H1 (cell line): Measurements from ENCODE around the gene SEMA3C. TPM values are rescaled to one million over a fixed set of nuclear protein-coding genes. Genes with fewer than 3 reads are reported as not detected.

Experiments
- BRCA1 ChIP-seq: IDR thresholded peaks from 2 replicates; pipeline ENCODE4 v1.6.1; 2012; ENCODE audit warnings: low read depth, low read length, improper control_type of control experiment
- CTBP2 ChIP-seq: IDR thresholded peaks from 2 replicates; pipeline ENCODE4 v1.7.0; 2011; ENCODE audit warnings: borderline replicate concordance, mild to moderate bottlenecking, moderate library complexity, mixed read lengths, low read length; ENCODE audit not compliant: insufficient read depth, insufficient read length
- KDM5A ChIP-seq: fragments of 200-600 bp; IDR thresholded peaks from 2 replicates; pipeline ENCODE4 v1.7.1; 2012; ENCODE audit warnings: mild to moderate bottlenecking, low read length, inconsistent platforms, mixed read lengths
- MAX ChIP-seq: IDR thresholded peaks from 2 replicates; pipeline ENCODE4 v1.6.1; 2012; ENCODE audit warnings: inconsistent platforms
- SIX5 ChIP-seq: IDR thresholded peaks from 2 replicates; pipeline ENCODE4 v1.6.1; 2011; ENCODE audit warnings: mild to moderate bottlenecking, low read depth, low read length
- SP4 ChIP-seq: IDR thresholded peaks from 2 replicates; pipeline ENCODE4 v1.6.1; 2012; ENCODE audit warnings: low read length, inconsistent platforms
- polyA plus RNA-seq, 7 experiments: library from polyadenylated mRNA; depleted of rRNA in 3 of 7; stranded (reverse) in 5 of 7; unstranded in 2 of 7; fragments of >200 nt in 5 of 7; fragments of 200-250 nt in 2 of 7; gene quantifications; 1 replicate in 5 of 7; 2 replicates in 1 of 7; 4 replicates in 1 of 7; pipeline versions ENCODE4 v1.2.1 to v1.2.3, GENCODE V29; 2011 to 2013; ENCODE audit warnings: missing spikeins in 2 of 7, mixed read lengths in 2 of 7
- total RNA-seq: library from RNA; stranded (reverse); fragmentation: NEBNext Ultra II Directional; extraction: Animal tissue kit (Norgen Biotek cat#: 25700); gene quantifications from 2 replicates; pipeline ENCODE4 v1.2.1, GENCODE V29; 2021
- TF ChIP-seq, protein P1 (sequence below): fragments of 300-600 bp; sonication (generic); IDR thresholded peaks from 2 replicates; pipeline ENCODE4 v1.7.1; 2012; ENCODE audit warnings: low read length, moderate library complexity, mild to moderate bottlenecking, inconsistent platforms; ENCODE audit not compliant: insufficient replicate concordance
- TF ChIP-seq, protein P2 (sequence below), 3 experiments: IDR thresholded peaks; 1 replicate in 2 of 3; 2 replicates in 1 of 3; pipeline versions ENCODE4 v1.5.1 to v1.6.1; 2011; ENCODE audit warnings: low read length in 3 of 3, mild to moderate bottlenecking in 3 of 3, inconsistent platforms in 2 of 3, low read depth in 1 of 3, moderate library complexity in 1 of 3; ENCODE audit not compliant: insufficient read depth in 1 of 3; ENCODE audit errors: control extremely low read depth in 1 of 3

SEMA3C gene
- total and polyA plus RNA-seq, 2 of the 8 experiments (the other 6 are each of a cell fraction or from before 2014, with no cell fraction given), result 0.15 to 1.4 TPM

DNA sequence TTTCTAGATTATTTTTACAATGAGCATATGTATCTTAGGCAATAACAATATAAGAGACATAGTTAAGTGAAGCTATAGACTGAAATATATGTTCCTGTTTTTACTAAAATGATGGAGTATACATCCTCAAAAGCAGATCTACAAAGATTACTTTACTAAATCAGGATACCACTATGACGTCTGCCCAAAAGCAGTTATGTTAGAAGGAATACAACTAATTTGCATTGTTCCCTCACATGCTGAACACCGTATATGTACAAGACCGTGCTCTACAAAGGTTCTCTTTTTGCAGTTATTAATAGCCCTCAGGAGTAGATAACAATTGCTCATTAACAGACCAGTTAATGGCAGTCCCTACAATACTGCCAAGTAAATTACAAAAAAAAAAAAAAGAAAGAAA lies 143.0 kb downstream of the SEMA3C start (continued):
- TF ChIP-seq, protein P1, sequence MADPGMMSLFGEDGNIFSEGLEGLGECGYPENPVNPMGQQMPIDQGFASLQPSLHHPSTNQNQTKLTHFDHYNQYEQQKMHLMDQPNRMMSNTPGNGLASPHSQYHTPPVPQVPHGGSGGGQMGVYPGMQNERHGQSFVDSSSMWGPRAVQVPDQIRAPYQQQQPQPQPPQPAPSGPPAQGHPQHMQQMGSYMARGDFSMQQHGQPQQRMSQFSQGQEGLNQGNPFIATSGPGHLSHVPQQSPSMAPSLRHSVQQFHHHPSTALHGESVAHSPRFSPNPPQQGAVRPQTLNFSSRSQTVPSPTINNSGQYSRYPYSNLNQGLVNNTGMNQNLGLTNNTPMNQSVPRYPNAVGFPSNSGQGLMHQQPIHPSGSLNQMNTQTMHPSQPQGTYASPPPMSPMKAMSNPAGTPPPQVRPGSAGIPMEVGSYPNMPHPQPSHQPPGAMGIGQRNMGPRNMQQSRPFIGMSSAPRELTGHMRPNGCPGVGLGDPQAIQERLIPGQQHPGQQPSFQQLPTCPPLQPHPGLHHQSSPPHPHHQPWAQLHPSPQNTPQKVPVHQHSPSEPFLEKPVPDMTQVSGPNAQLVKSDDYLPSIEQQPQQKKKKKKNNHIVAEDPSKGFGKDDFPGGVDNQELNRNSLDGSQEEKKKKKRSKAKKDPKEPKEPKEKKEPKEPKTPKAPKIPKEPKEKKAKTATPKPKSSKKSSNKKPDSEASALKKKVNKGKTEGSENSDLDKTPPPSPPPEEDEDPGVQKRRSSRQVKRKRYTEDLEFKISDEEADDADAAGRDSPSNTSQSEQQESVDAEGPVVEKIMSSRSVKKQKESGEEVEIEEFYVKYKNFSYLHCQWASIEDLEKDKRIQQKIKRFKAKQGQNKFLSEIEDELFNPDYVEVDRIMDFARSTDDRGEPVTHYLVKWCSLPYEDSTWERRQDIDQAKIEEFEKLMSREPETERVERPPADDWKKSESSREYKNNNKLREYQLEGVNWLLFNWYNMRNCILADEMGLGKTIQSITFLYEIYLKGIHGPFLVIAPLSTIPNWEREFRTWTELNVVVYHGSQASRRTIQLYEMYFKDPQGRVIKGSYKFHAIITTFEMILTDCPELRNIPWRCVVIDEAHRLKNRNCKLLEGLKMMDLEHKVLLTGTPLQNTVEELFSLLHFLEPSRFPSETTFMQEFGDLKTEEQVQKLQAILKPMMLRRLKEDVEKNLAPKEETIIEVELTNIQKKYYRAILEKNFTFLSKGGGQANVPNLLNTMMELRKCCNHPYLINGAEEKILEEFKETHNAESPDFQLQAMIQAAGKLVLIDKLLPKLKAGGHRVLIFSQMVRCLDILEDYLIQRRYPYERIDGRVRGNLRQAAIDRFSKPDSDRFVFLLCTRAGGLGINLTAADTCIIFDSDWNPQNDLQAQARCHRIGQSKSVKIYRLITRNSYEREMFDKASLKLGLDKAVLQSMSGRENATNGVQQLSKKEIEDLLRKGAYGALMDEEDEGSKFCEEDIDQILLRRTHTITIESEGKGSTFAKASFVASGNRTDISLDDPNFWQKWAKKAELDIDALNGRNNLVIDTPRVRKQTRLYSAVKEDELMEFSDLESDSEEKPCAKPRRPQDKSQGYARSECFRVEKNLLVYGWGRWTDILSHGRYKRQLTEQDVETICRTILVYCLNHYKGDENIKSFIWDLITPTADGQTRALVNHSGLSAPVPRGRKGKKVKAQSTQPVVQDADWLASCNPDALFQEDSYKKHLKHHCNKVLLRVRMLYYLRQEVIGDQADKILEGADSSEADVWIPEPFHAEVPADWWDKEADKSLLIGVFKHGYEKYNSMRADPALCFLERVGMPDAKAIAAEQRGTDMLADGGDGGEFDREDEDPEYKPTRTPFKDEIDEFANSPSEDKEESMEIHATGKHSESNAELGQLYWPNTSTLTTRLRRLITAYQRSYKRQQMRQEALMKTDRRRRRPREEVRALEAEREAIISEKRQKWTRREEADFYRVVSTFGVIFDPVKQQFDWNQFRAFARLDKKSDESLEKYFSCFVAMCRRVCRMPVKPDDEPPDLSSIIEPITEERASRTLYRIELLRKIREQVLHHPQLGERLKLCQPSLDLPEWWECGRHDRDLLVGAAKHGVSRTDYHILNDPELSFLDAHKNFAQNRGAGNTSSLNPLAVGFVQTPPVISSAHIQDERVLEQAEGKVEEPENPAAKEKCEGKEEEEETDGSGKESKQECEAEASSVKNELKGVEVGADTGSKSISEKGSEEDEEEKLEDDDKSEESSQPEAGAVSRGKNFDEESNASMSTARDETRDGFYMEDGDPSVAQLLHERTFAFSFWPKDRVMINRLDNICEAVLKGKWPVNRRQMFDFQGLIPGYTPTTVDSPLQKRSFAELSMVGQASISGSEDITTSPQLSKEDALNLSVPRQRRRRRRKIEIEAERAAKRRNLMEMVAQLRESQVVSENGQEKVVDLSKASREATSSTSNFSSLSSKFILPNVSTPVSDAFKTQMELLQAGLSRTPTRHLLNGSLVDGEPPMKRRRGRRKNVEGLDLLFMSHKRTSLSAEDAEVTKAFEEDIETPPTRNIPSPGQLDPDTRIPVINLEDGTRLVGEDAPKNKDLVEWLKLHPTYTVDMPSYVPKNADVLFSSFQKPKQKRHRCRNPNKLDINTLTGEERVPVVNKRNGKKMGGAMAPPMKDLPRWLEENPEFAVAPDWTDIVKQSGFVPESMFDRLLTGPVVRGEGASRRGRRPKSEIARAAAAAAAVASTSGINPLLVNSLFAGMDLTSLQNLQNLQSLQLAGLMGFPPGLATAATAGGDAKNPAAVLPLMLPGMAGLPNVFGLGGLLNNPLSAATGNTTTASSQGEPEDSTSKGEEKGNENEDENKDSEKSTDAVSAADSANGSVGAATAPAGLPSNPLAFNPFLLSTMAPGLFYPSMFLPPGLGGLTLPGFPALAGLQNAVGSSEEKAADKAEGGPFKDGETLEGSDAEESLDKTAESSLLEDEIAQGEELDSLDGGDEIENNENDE, result no peak
- TF ChIP-seq, protein P2, sequence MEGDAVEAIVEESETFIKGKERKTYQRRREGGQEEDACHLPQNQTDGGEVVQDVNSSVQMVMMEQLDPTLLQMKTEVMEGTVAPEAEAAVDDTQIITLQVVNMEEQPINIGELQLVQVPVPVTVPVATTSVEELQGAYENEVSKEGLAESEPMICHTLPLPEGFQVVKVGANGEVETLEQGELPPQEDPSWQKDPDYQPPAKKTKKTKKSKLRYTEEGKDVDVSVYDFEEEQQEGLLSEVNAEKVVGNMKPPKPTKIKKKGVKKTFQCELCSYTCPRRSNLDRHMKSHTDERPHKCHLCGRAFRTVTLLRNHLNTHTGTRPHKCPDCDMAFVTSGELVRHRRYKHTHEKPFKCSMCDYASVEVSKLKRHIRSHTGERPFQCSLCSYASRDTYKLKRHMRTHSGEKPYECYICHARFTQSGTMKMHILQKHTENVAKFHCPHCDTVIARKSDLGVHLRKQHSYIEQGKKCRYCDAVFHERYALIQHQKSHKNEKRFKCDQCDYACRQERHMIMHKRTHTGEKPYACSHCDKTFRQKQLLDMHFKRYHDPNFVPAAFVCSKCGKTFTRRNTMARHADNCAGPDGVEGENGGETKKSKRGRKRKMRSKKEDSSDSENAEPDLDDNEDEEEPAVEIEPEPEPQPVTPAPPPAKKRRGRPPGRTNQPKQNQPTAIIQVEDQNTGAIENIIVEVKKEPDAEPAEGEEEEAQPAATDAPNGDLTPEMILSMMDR (IDR thresholded peaks at IDR 0.05; ENCODE audit: control extremely low read depth in 1 of 3, insufficient read depth in 1 of 3, low read depth in 1 of 3, low read length in 3 of 3), result no peak
- no peak for TF ChIP-seq MAX
- no peak for TF ChIP-seq CTBP2
- TF ChIP-seq KDM5A, result no peak
- TF ChIP-seq SIX5, result no peak
- no peak for TF ChIP-seq BRCA1
- TF ChIP-seq SP4, result no peak
- TF ChIP-seq, all 59 proteins: peak for 0
